ENCODE measurements around the gene TENT4B. TPM values are rescaled to one million over a fixed set of nuclear protein-coding genes. Genes with fewer than 3 reads are reported as not detected.
"Not testable (repeated sequence)": the region's sequence is repeated elsewhere in the genome, so short reads cannot be mapped to it uniquely, and the experiment has no call there.

Gene TENT4B
- total RNA-seq, 8 experiments from 2014 or later: 8.4 to 19.8 (median 10.1) TPM

- no peaks in the 10 kb centered on the region for H3K4me1 ChIP-seq (replicated peaks in 1 of 2)
- peak in 2 of 8 experiments; percentile 52 to 62 for ATAC-seq (replicated peaks in 6 of 8)
- H3K4me3 ChIP-seq: no peak overlapping the region
- H3K27ac ChIP-seq: no peak overlapping the region
- in situ Hi-C loops (cut with MboI; ENCODE audit: low pct_unique_long_range_greater_than_20kb in 2 of 9, low sequenced_read_pairs in 9 of 9, unreplicated experiment in 9 of 9): no loop called here
- WGBS, 10 experiments: 85 to 100% (median 97%) methylated on average over 1 to 4 of the region's 5 CpGs; no CpG with 5 or more reads in 2 of the 10 experiments
Observed at GRCh38 chr16:50228364-50228868, 75.3 kb downstream of the TENT4B start.

DNA sequence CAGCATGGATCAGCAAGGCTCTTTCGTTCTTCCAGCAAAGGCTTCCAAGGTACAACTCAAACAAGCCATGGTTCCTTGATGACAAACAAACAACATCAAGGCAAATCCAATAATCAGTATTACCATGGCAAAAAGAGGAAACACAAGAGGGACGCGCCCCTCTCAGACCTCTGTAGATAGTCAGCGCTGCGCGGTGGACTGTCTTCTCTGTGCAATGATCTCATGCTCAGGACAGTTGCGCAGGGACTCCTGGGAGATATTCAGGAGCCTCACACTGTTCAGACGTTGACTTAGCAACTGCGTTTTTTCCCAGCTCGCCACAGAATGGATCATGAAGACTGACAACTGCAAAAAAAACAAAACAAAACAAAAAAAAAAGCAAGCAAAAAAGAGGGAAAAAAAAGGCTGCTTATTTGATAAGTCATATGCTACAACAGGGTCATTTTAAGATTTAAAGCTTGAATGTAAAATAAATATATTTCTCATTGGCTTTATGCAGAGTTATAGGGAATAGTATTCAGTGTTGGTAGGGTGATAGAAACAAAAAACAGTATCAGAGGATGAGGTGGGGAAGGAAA lies 76.1 kb downstream of the TENT4B start:
- Histone ChIP-seq H3K4me1 (replicated peaks in 1 of 2) (no peaks in the 10 kb centered on the region), H3K27ac (no peak overlapping the region), H3K4me3 (no peak overlapping the region)
- in situ Hi-C loops (cut with MboI; ENCODE audit: low pct_unique_long_range_greater_than_20kb in 2 of 9, low sequenced_read_pairs in 9 of 9, unreplicated experiment in 9 of 9): no loop called here
- ATAC-seq (replicated peaks in 6 of 8): peak in 2 of 8 experiments; percentile 58 to 99
- 80 to 100% (median 96%) methylated on average over 1 to 10 of the region's 10 CpGs; no CpG with 5 or more reads in 2 of the 10 experiments for WGBS, 10 experiments

DNA sequence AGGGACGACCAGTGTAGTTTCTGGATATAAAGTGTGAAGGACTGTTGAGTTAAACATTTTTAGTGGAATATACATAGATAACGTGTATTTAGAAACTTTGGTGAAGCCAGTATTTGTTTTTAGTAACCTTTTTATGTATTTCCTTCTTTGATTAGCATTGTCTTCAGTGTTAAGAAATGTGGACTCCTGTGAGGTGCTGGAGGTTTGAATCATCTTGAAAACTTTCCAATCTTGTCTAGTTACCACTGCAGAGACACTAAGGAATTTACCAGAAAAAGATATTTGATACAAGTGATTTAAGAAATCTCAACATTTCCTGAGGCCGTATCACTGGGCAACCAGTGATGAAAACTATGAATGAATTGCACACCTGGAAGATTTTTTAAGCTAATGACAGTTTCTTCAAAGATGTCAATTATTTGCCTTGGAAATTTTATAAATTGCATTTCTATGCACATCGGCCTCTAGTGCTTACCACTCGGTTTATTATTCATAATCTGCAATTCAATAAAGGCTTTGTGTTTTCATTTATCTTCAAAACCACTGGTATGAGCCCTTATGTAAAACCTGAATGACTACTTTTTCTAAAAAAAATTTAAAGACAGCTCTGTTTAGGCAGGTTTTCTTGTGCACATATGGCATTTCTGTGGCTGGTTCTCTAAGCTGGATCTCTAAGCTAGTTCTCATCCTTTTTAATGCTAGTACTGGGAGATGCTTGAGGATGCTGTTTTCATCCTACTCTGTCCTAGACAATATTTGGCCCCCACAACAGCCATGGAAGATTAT lies 81.9 kb downstream of the TENT4B start:
- in situ Hi-C loops (cut with MboI; ENCODE audit: low pct_unique_long_range_greater_than_20kb in 2 of 9, low sequenced_read_pairs in 9 of 9, unreplicated experiment in 9 of 9): no loop called here
- no peaks in the 10 kb centered on the region for H3K4me1 ChIP-seq (replicated peaks in 1 of 2)
- H3K4me3 ChIP-seq: no peak overlapping the region
- WGBS, 10 experiments: 5 to 90% (median 66%) methylated on average over 2 to 5 of the region's 5 CpGs
- ATAC-seq (replicated peaks in 6 of 8): peak in 3 of 8 experiments; percentile 38 to 40 (median 39)
- no peak overlapping the region for H3K27ac ChIP-seq

- ATAC-seq (replicated peaks in 6 of 8): peak in 6 of 8 experiments; percentile 11 to 97 (median 54)
- H3K4me3 ChIP-seq: no peak overlapping the region
Observed at GRCh38 chr16:50235581-50235980, 82.5 kb downstream of the TENT4B start.

GRCh38 chr16:50238314-50238713 lies 85.2 kb downstream of the TENT4B start:
- H3K4me3 ChIP-seq: no peak overlapping the region
- no peak overlapping the region for H3K27ac ChIP-seq
- 60 to 100% (median 85%) methylated on average over 1 to 2 of the region's 3 CpGs; no CpG with 5 or more reads in 4 of the 10 experiments for whole genome bisulfite sequencing, 10 experiments
- ATAC-seq (replicated peaks in 6 of 8): no peak
- in situ Hi-C loops (cut with MboI; ENCODE audit: low pct_unique_long_range_greater_than_20kb in 2 of 9, low sequenced_read_pairs in 9 of 9, unreplicated experiment in 9 of 9): no loop called here
- no peaks in the 10 kb centered on the region for H3K4me1 ChIP-seq (replicated peaks in 1 of 2)

More at GRCh38 chr16:50235581-50235980, 82.5 kb downstream of the TENT4B start:
- no peak overlapping the region for H3K27ac ChIP-seq
- in situ Hi-C loops (cut with MboI; ENCODE audit: low pct_unique_long_range_greater_than_20kb in 2 of 9, low sequenced_read_pairs in 9 of 9, unreplicated experiment in 9 of 9): no loop called here
- H3K4me1 ChIP-seq (replicated peaks in 1 of 2): no peaks in the 10 kb centered on the region
- WGBS, 10 experiments: 42 to 91% (median 78%) methylated on average over 3 to 5 of the region's 6 CpGs; no CpG with 5 or more reads in 7 of the 10 experiments

DNA sequence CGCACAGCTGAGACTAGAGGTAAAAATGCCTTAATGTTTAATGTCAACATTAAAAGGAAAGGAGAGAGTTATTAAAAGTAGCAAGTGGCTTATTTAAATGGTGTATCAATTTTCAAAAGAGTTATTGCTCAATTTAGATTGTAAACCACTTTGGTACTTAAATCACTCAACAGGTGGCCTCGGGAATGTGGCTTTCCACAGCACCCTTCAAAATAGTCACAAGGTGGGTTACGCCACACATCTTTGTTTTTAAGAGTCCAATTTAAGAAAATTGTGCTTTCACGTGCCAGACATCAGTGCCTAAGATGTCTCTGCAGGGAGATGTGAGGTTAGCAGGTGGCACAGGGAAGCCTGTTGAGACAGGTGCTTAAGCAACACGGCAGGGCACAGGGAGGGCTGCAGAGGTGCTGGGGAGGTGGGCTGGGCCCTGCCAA lies 85.8 kb downstream of the TENT4B start:
- ATAC-seq (replicated peaks in 6 of 8): no peak
- H3K4me3 ChIP-seq: no peak overlapping the region
- no peaks in the 10 kb centered on the region for H3K4me1 ChIP-seq (replicated peaks in 1 of 2)
- H3K27ac ChIP-seq: no peak overlapping the region
- WGBS, 10 experiments: 58 to 100% (median 80%) methylated on average over 2 to 4 of the region's 5 CpGs; no CpG with 5 or more reads in 4 of the 10 experiments
- in situ Hi-C loops (cut with MboI; ENCODE audit: low pct_unique_long_range_greater_than_20kb in 2 of 9, low sequenced_read_pairs in 9 of 9, unreplicated experiment in 9 of 9): no loop called here

DNA sequence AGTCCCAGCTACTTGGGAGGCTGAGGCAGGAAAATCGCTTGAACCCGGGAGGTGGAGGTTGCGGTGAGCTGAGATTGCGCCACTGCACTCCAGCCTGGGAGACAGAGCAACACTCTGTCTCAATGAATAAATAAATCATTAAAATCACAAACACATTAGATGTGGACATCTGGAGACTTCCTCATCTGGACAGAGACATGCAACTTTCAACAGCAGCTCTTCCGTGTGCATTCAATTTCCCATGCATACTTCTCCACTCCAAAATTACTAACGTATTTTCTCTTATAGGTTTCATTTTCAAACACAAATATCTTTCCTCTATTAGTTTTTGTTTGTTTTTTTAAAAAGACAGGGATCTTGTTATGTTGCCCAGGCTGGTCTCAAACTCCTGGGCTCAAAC lies 89.9 kb downstream of the TENT4B start:
- H3K27ac ChIP-seq; H3K4me1 ChIP-seq (replicated peaks in 1 of 2); H3K4me3 ChIP-seq; in situ Hi-C loops (cut with MboI; ENCODE audit: low pct_unique_long_range_greater_than_20kb in 2 of 9, low sequenced_read_pairs in 9 of 9, unreplicated experiment in 9 of 9): not testable (repeated sequence)
- 0 to 47% (median 12%) methylated on average over 1 to 3 of the region's 6 CpGs; no CpG with 5 or more reads in 2 of the 10 experiments for WGBS, 10 experiments
- peak in 1 of 8 experiments; percentile 3 for ATAC-seq (replicated peaks in 6 of 8)

DNA sequence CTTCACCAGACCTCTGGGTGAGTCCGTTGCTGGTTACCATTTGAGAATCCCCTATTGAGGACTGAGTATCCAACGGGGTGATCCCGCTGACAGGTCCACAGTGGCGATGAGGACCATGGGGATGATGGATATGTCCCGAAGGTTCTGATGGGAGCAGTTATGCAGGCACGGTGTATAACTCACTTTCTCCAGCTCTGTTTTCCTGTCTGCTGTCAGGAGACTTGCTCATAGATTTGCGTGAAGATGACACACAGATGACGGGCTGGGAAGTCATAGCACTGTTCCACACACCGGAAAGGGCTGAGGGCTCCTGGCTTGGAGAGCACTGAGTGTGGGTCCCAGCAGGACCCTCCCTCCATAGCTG lies 91.0 kb downstream of the TENT4B start:
- H3K27ac ChIP-seq: no peak overlapping the region
- no peak overlapping the region for H3K4me3 ChIP-seq
- no peaks in the 10 kb centered on the region for H3K4me1 ChIP-seq (replicated peaks in 1 of 2)
- ATAC-seq (replicated peaks in 6 of 8): no peak
- WGBS, 10 experiments: 70 to 90% (median 81%) methylated on average over 1 to 6 of the region's 9 CpGs; no CpG with 5 or more reads in 6 of the 10 experiments
- in situ Hi-C loops (cut with MboI; ENCODE audit: low pct_unique_long_range_greater_than_20kb in 2 of 9, low sequenced_read_pairs in 9 of 9, unreplicated experiment in 9 of 9): no loop called here

GRCh38 chr16:50244504-50245416 lies 91.7 kb downstream of the TENT4B start:
- peak in 1 of 8 experiments; percentile 7 for ATAC-seq (replicated peaks in 6 of 8)
- Histone ChIP-seq H3K27ac (no peak overlapping the region), H3K4me1 (replicated peaks in 1 of 2) (no peaks in the 10 kb centered on the region), H3K4me3 (peak overlapping the region in 1 of 5 donors; percentile 52)
- in situ Hi-C loops (cut with MboI; ENCODE audit: low pct_unique_long_range_greater_than_20kb in 2 of 9, low sequenced_read_pairs in 9 of 9, unreplicated experiment in 9 of 9): no loop called here
- WGBS, 10 experiments: 15 to 94% (median 79%) methylated on average over 1 to 14 of the region's 33 CpGs; no CpG with 5 or more reads in 4 of the 10 experiments

DNA sequence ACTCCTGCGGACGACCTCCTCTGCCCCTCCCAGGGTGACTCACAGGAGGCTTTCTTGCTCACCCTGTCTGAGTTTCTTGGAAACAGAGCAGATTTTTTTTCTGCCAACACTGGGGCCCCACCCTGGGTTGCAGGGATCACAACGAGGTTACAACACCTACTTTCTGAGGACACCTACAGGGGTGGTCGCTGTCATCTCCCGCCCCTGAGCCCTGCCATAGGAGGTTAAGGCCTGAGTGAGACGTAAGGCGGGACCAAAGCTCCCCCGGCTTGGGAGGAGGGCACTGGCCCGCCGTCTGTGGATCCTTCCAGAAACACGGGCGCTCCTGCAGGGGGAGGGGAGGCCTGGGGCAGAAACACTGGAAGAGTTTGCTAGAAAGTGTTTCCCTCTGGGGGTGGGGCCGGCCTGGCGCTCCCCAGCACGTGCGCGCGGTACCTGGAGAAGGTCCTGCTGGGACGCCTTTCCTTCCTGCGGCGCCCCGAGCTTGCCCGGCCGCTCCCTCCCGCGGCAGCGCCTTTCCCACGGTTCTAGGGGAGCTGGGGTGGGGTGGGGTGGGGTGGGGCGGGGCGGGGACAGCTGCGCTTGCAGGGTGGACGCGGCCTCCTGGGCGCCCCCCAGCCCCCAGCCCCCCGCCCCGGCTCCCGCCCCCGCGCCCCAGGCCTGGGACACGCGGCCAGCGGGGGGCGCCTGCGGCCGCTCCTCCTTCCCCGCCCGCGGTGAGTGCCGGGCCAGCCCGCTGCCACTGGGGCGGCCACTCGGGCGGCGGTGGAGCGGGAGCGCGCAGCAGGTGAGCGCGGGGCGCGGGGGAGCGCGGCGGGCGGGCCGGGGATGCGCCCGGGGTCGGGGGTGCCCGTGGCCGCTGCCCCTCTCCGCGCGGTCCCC lies 92.6 kb downstream of the TENT4B start:
- Histone ChIP-seq H3K4me1 (replicated peaks in 1 of 2) (no peaks in the 10 kb centered on the region), H3K4me3 (peak overlapping the region; percentile 52 to 83 (median 54)), H3K27ac (peak overlapping the region in 1 of 2 donors; percentile 17)
- in situ Hi-C loops (cut with MboI; ENCODE audit: low pct_unique_long_range_greater_than_20kb in 2 of 9, low sequenced_read_pairs in 9 of 9, unreplicated experiment in 9 of 9): no loop called here
- peak; percentile 73 to 90 (median 86) for ATAC-seq (replicated peaks in 6 of 8)
- WGBS, 10 experiments: 0 to 40% (median 25%) methylated on average over 1 to 4 of the region's 74 CpGs; no CpG with 5 or more reads in 5 of the 10 experiments

DNA sequence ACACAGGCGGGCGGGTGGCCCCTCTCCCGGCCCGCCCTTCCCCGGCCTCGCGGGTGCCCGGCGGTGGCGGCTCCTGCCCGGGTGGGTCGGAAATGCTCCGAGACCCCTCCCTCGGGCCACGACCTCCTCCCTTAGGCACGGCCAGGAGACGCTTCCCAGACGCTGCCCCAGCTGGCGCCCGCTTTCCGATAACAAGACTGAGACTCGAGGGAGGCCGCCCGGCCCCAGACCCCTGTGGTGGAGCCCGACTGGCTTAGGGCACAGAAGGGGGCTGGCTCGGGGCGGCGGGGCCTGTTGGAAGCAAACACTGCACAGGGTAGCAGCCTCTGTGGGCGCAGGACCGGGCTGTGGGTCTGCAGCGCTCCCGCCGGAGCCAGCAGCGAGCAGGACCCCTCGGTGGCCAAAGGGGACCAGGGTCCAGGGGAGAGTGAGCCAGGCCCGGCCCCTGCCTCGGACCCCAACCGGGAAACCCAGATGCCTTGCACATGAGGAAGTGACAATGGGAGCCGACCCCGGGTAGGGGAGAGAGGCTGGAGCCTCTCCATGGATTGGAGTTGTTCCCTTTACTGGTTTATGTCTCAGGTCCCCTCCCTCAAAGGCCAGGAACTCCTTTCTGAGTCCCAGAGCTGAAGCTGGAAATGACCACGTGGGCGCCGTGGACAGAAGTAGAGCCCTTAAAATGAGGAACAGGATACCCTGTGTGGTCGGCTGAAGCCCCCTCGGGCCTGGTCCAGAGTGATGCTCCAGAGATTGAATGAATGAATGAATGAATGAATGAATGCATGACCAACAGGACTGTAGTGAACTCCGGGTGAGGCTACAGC lies 93.4 kb downstream of the TENT4B start:
- peak; percentile 2 to 70 (median 58) for ATAC-seq (replicated peaks in 6 of 8)
- Histone ChIP-seq H3K4me1 (replicated peaks in 1 of 2) (no peaks in the 10 kb centered on the region), H3K4me3 (peak overlapping the region; percentile 52 to 83 (median 54)), H3K27ac (peak overlapping the region in 1 of 2 donors; percentile 17)
- in situ Hi-C loops (cut with MboI; ENCODE audit: low pct_unique_long_range_greater_than_20kb in 2 of 9, low sequenced_read_pairs in 9 of 9, unreplicated experiment in 9 of 9): no loop called here
- 0 to 70% (median 47%) methylated on average over 2 to 12 of the region's 46 CpGs; no CpG with 5 or more reads in 6 of the 10 experiments for WGBS, 10 experiments

Data from motor neuron (in vitro differentiated cells).